Kidney tubule cell (primary cell): ENCODE measurements around the gene INPP5A.

Source experiments
- DNase-seq: peaks from one replicate; pipeline ENCODE4 v3.0.0-alpha.2; 2018; ENCODE audit warnings: low spot score

Gene INPP5A

GRCh38 chr10:132631338-132631735 is 93.8 kb downstream of the INPP5A start:
- no peak for DNase-seq

- DNase-seq = no peak
Observed at GRCh38 chr10:132632091-132632561, 94.5 kb downstream of the INPP5A start.

GRCh38 chr10:132632851-132633684 is 95.5 kb downstream of the INPP5A start:
- peak; percentile 16 for DNase-seq

GRCh38 chr10:132634241-132634946 is 96.8 kb downstream of the INPP5A start:
- DNase-seq = no peak

GRCh38 chr10:132634947-132635271 is 97.3 kb downstream of the INPP5A start:
- DNase-seq = peak; percentile 24

GRCh38 chr10:132636358-132636757 is 98.8 kb downstream of the INPP5A start:
- DNase-seq = no peak

- DNase-seq = peak; percentile 58
Observed at GRCh38 chr10:132637477-132638129, 100.0 kb downstream of the INPP5A start.

- no peak for DNase-seq
Observed at GRCh38 chr10:132638130-132638515, 100.5 kb downstream of the INPP5A start.

- no peak for DNase-seq
Observed at GRCh38 chr10:132639470-132639869, 101.9 kb downstream of the INPP5A start.

- no peak for DNase-seq
Observed at GRCh38 chr10:132640326-132641125, 102.9 kb downstream of the INPP5A start.

GRCh38 chr10:132641401-132641800 is 103.8 kb downstream of the INPP5A start:
- DNase-seq = no peak

- no peak for DNase-seq
Observed at GRCh38 chr10:132641966-132642731, 104.6 kb downstream of the INPP5A start.

- DNase-seq = no peak
Observed at GRCh38 chr10:132642732-132643008, 105.1 kb downstream of the INPP5A start.

GRCh38 chr10:132643709-132644526 is 106.3 kb downstream of the INPP5A start:
- DNase-seq = no peak

GRCh38 chr10:132644527-132645246 is 107.1 kb downstream of the INPP5A start:
- no peak for DNase-seq

- DNase-seq = no peak
Observed at GRCh38 chr10:132645247-132645530, 107.6 kb downstream of the INPP5A start.

GRCh38 chr10:132645630-132646442 is 108.2 kb downstream of the INPP5A start:
- DNase-seq = no peak

- DNase-seq = no peak
Observed at GRCh38 chr10:132646443-132647097, 109.0 kb downstream of the INPP5A start.

- DNase-seq = no peak
Observed at GRCh38 chr10:132647424-132647823, 109.8 kb downstream of the INPP5A start.
